Caco-2 (cell line): ENCODE results near the gene MEGF6. TPM values are rescaled to one million over a fixed set of nuclear protein-coding genes. Genes with fewer than 3 reads are reported as not detected.
A peak's percentile ranks its signal among the peaks of the same experiment; 100 is the strongest.

ENCODE experiments used
- BruUV-seq: library from RNA; stranded (reverse); fragments of 400-500 nt; replicated peaks from 2 replicates; lab custom pipeline; 2021; lab: Mats Ljungman, UMichigan
- CTCF ChIA-PET: fragments of 300-600 bp; sonication (Branson Sonifier 250); formaldehyde crosslinking; loops from one replicate; lab custom pipeline; 2022; ENCODE audit warnings: antibody characterized with exemption; lab: Charles Lee
- POLR2A ChIA-PET: fragments of 300-600 bp; sonication (Branson Sonifier 250); formaldehyde crosslinking; loops from one replicate; lab custom pipeline; 2022; ENCODE audit warnings: antibody characterized with exemption; lab: Charles Lee
- DNase-seq, 2 experiments: peaks; one replicate each; pipeline versions ENCODE4 v3.0.0 to v3.0.0-alpha.2; 2020 to 2022
- H3K27me3 ChIP-seq: replicated peaks from 2 replicates; pipeline ENCODE4 v1.6.0; 2011; ENCODE audit warnings: low read length; ENCODE audit not compliant: control insufficient read depth, insufficient read depth
- H3K36me3 ChIP-seq: 2 replicates; pipeline ENCODE4 v1.5.1; 2011; ENCODE audit warnings: low read length; ENCODE audit not compliant: control insufficient read depth, insufficient read depth
- H3K4me1 ChIP-seq: fragments of 250-450 bp; sonication (Bioruptor Pico); 2 replicates; pipeline ENCODE4 v1.5.1; 2020; ENCODE audit warnings: mild to moderate bottlenecking
- H3K4me3 ChIP-seq: 2 replicates; pipeline ENCODE4 v1.5.1; 2011; ENCODE audit warnings: low read depth, mild to moderate bottlenecking, control low read depth, low read length
- H3K9me3 ChIP-seq: fragments of 250-450 bp; sonication (Bioruptor Pico); 2 replicates; pipeline ENCODE4 v1.5.1; 2020; ENCODE audit warnings: mild to moderate bottlenecking, moderate library complexity
- H3K27ac Mint-ChIP-seq: one replicate; pipeline ENCODE4 v1.8.0; 2022; ENCODE audit warnings: mixed read lengths; ENCODE audit not compliant: unreplicated experiment
- H3K27me3 Mint-ChIP-seq: one replicate; pipeline ENCODE4 v1.8.0; 2022; ENCODE audit warnings: mixed read lengths; ENCODE audit not compliant: insufficient read depth, unreplicated experiment
- H3K36me3 Mint-ChIP-seq: one replicate; pipeline ENCODE4 v1.8.0; 2022; ENCODE audit warnings: mild to moderate bottlenecking, mixed read lengths; ENCODE audit not compliant: insufficient read depth, unreplicated experiment
- H3K4me1 Mint-ChIP-seq: one replicate; pipeline ENCODE4 v1.8.0; 2022; ENCODE audit warnings: low read depth, mixed read lengths; ENCODE audit not compliant: unreplicated experiment
- H3K4me3 Mint-ChIP-seq: one replicate; pipeline ENCODE4 v1.8.0; 2022; ENCODE audit warnings: mild to moderate bottlenecking, moderate library complexity, mixed read lengths; ENCODE audit not compliant: unreplicated experiment
- H3K9me3 Mint-ChIP-seq: one replicate; pipeline ENCODE4 v1.8.0; 2022; ENCODE audit warnings: mixed read lengths; ENCODE audit not compliant: unreplicated experiment
- CTCF ChIP-seq, 2 experiments: fragments of 200-600 bp in 1 of 2; IDR thresholded peaks; 1 replicate in 1 of 2; 2 replicates in 1 of 2; pipeline versions ENCODE4 v1.5.1 to v1.8.0; 2011 to 2022; ENCODE audit warnings: antibody characterized with exemption in 1 of 2, control low read depth in 1 of 2, inconsistent platforms in 1 of 2, low read depth in 1 of 2, low read length in 1 of 2, mild to moderate bottlenecking in 1 of 2, moderate library complexity in 1 of 2; ENCODE audit not compliant: insufficient read depth in 1 of 2, severe bottlenecking in 1 of 2, unreplicated experiment in 1 of 2
- intact Hi-C: fragments of 100-400 bp; cut with micrococcal nuclease; formaldehyde crosslinking; loops from one replicate; pipeline ENCODE4 v1.10.0; 2022; ENCODE audit not compliant: unreplicated experiment
- total RNA-seq: library from RNA; stranded (reverse); gene quantifications from 2 replicates; pipeline ENCODE4 v1.2.3, GENCODE V29; 2022

The MEGF6 gene
- total RNA-seq, 1 experiment from 2014 or later = 13.3 TPM

GRCh38 chr1:3530926-3531818, 80.1 kb downstream of the MEGF6 start:
- Histone ChIP-seq H3K4me3 (peak overlapping the region; percentile 55), H3K27me3 (no peaks in the 10 kb centered on the region), H3K36me3 (no peaks in the 10 kb centered on the region), H3K4me1 (peaks cover 18% of the 10 kb centered on the region), H3K9me3 (no peaks in the 10 kb centered on the region)
- ChIA-PET CTCF (interaction anchor here (0.5 to 2.4 kb wide), 6 partner anchors 12 to 211 kb away, joined by 3 to 9 read pairs (median 4); no protein-coding TSS in a partner anchor), POLR2A (interaction anchor here (0.6 to 1.0 kb wide), 4 partner anchors 14 to 125 kb away, joined by 3 to 6 read pairs (median 4); no protein-coding TSS in a partner anchor)
- Mint-ChIP-seq H3K9me3 (no peaks in the 10 kb centered on the region), H3K4me1 (no peaks in the 10 kb centered on the region), H3K27me3 (no peaks in the 10 kb centered on the region), H3K4me3 (peak overlapping the region; percentile 92), H3K36me3 (peaks cover 12% of the 10 kb centered on the region), H3K27ac (peak overlapping the region; percentile 84)
- intact Hi-C loops = no loop called here
- TF ChIP-seq CTCF (IDR thresholded peaks at IDR 0.05; ENCODE audit: insufficient read depth in 1 of 2, low read depth in 1 of 2, low read length in 1 of 2, severe bottlenecking in 1 of 2, unreplicated experiment in 1 of 2) = no peak
- DNase-seq = peak; percentile 84 to 87
- BruUV-seq = no TSS peak

- no peak for TF ChIP-seq CTCF (IDR thresholded peaks at IDR 0.05; ENCODE audit: insufficient read depth in 1 of 2, low read depth in 1 of 2, low read length in 1 of 2, severe bottlenecking in 1 of 2, unreplicated experiment in 1 of 2)
- H3K9me3 ChIP-seq = no peaks in the 10 kb centered on the region
- peaks cover 18% of the 10 kb centered on the region for H3K4me1 ChIP-seq
- ChIA-PET CTCF (interaction anchor here (1.1 to 2.4 kb wide), 2 partner anchors 39 to 89 kb away, joined by 4 to 8 read pairs; no protein-coding TSS in a partner anchor), POLR2A (no interaction called here)
- no peaks in the 10 kb centered on the region for H3K36me3 ChIP-seq
- H3K9me3 Mint-ChIP-seq = no peaks in the 10 kb centered on the region
- intact Hi-C loops = no loop called here
- H3K4me3 Mint-ChIP-seq = peak overlapping the region; percentile 61
- no peak overlapping the region for H3K27ac Mint-ChIP-seq
- DNase-seq = peak in 1 of 2 experiments; percentile 40
- TSS peak; percentile 27 for BruUV-seq
- no peaks in the 10 kb centered on the region for H3K4me1 Mint-ChIP-seq
- H3K27me3 ChIP-seq = no peaks in the 10 kb centered on the region
- H3K4me3 ChIP-seq = peak overlapping the region; percentile 55
- H3K36me3 Mint-ChIP-seq = peaks cover 12% of the 10 kb centered on the region
- no peaks in the 10 kb centered on the region for H3K27me3 Mint-ChIP-seq
Observed at GRCh38 chr1:3530086-3530925, 81.0 kb downstream of the MEGF6 start.
